Stimulated activated naive B cell treated with anti-CD40 and anti-IgM and Interleukin-4, amounts not matched to agents 10 μg/mL and 1 μg/mL and 100 μg/mL, for 72 hours (primary cell): ENCODE results near the gene RADIL.

Experiments used
- ATAC-seq, 2 donors: fragments of 150-1000 bp; cut with Tn5 transposase; replicated peaks; 2 replicates each; pipeline ENCODE4 v1.10.0; 2021; ENCODE audit warnings: moderate library complexity in 1 of 2
- DNase-seq: peaks from one replicate; pipeline ENCODE4 v3.0.0; 2021
- H3K27ac Mint-ChIP-seq: one replicate; pipeline ENCODE4 v1.8.0; 2022; ENCODE audit warnings: mild to moderate bottlenecking, mixed read lengths
- H3K27me3 Mint-ChIP-seq, 2 donors: one replicate each; pipeline ENCODE4 v1.8.0; 2022; ENCODE audit warnings: mixed read lengths in 2 of 2
- H3K36me3 Mint-ChIP-seq, 2 donors: one replicate each; pipeline ENCODE4 v1.8.0; 2022; ENCODE audit warnings: mixed read lengths in 2 of 2, mild to moderate bottlenecking in 1 of 2
- H3K4me1 Mint-ChIP-seq, 2 donors: one replicate each; pipeline ENCODE4 v1.8.0; 2022; ENCODE audit warnings: mixed read lengths in 2 of 2, mild to moderate bottlenecking in 1 of 2
- H3K4me3 Mint-ChIP-seq, 2 donors: one replicate each; pipeline ENCODE4 v1.8.0; 2022; ENCODE audit warnings: mild to moderate bottlenecking in 2 of 2, mixed read lengths in 2 of 2, moderate library complexity in 1 of 2
- H3K9me3 Mint-ChIP-seq, 2 donors: one replicate each; pipeline ENCODE4 v1.8.0; 2022; ENCODE audit warnings: mixed read lengths in 2 of 2, mild to moderate bottlenecking in 1 of 2

Gene RADIL

GRCh38 chr7:4834601-4835397, 48.7 kb downstream of the RADIL start:
- ATAC-seq, result no peak
- H3K9me3 Mint-ChIP-seq, result peaks cover 0 to 3% of the 10 kb centered on the region in 2 donors
- H3K4me1 Mint-ChIP-seq, result peaks cover 0 to 4% of the 10 kb centered on the region in 2 donors
- H3K27me3 Mint-ChIP-seq, result peaks cover 0 to 4% of the 10 kb centered on the region in 2 donors
- no peak overlapping the region for H3K4me3 Mint-ChIP-seq
- DNase-seq, result no peak
- H3K27ac Mint-ChIP-seq, result no peak overlapping the region
- peaks cover 0 to 5% of the 10 kb centered on the region in 2 donors for H3K36me3 Mint-ChIP-seq

GRCh38 chr7:4833691-4834600, 49.6 kb downstream of the RADIL start:
- Mint-ChIP-seq H3K36me3 (peaks cover 0 to 5% of the 10 kb centered on the region in 2 donors), H3K27ac (no peak overlapping the region), H3K27me3 (peaks cover 0 to 4% of the 10 kb centered on the region in 2 donors), H3K4me1 (peaks cover 0 to 4% of the 10 kb centered on the region in 2 donors), H3K9me3 (peaks cover 2 to 7% of the 10 kb centered on the region in 2 donors), H3K4me3 (no peak overlapping the region)
- DNase-seq (no peak), ATAC-seq (no peak)

GRCh38 chr7:4833176-4833575, 50.3 kb downstream of the RADIL start:
- no peak overlapping the region for H3K4me3 Mint-ChIP-seq
- peaks cover 2 to 7% of the 10 kb centered on the region in 2 donors for H3K9me3 Mint-ChIP-seq
- H3K36me3 Mint-ChIP-seq, result peaks cover 0 to 5% of the 10 kb centered on the region in 2 donors
- ATAC-seq (no peak), DNase-seq (no peak)
- H3K27me3 Mint-ChIP-seq, result peaks cover 0 to 4% of the 10 kb centered on the region in 2 donors
- peaks cover 0 to 4% of the 10 kb centered on the region in 2 donors for H3K4me1 Mint-ChIP-seq
- H3K27ac Mint-ChIP-seq, result no peak overlapping the region

GRCh38 chr7:4832711-4833110, 50.8 kb downstream of the RADIL start:
- Mint-ChIP-seq H3K4me3 (no peak overlapping the region), H3K36me3 (peaks cover 0 to 5% of the 10 kb centered on the region in 2 donors), H3K27ac (no peak overlapping the region), H3K27me3 (peaks cover 0 to 4% of the 10 kb centered on the region in 2 donors), H3K9me3 (peaks cover 2 to 7% of the 10 kb centered on the region in 2 donors), H3K4me1 (peaks cover 0 to 4% of the 10 kb centered on the region in 2 donors)
- no peak for ATAC-seq
- no peak for DNase-seq

GRCh38 chr7:4831723-4832495, 51.6 kb downstream of the RADIL start:
- peaks cover 0 to 4% of the 10 kb centered on the region in 2 donors for H3K4me1 Mint-ChIP-seq
- peaks cover 2 to 7% of the 10 kb centered on the region in 2 donors for H3K9me3 Mint-ChIP-seq
- H3K27ac Mint-ChIP-seq, result no peak overlapping the region
- DNase-seq (no peak), ATAC-seq (no peak)
- no peaks in the 10 kb centered on the region for H3K27me3 Mint-ChIP-seq
- no peak overlapping the region for H3K4me3 Mint-ChIP-seq
- peaks cover 0 to 5% of the 10 kb centered on the region in 2 donors for H3K36me3 Mint-ChIP-seq

GRCh38 chr7:4830176-4830575, 53.3 kb downstream of the RADIL start:
- Mint-ChIP-seq H3K36me3 (peaks cover 0 to 5% of the 10 kb centered on the region in 2 donors), H3K27me3 (peaks cover 0 to 3% of the 10 kb centered on the region in 2 donors), H3K27ac (peak overlapping the region; percentile 42), H3K4me1 (peaks cover 0 to 4% of the 10 kb centered on the region in 2 donors), H3K4me3 (no peak overlapping the region), H3K9me3 (peaks cover 2 to 7% of the 10 kb centered on the region in 2 donors)
- ATAC-seq (peak; percentile 81 to 87), DNase-seq (peak; percentile 34)

GRCh38 chr7:4828720-4829383, 54.7 kb downstream of the RADIL start:
- ATAC-seq (no peak), DNase-seq (no peak)
- Mint-ChIP-seq H3K27me3 (peaks cover 4 to 11% of the 10 kb centered on the region in 2 donors), H3K4me1 (peaks cover 0 to 4% of the 10 kb centered on the region in 2 donors), H3K4me3 (no peak overlapping the region), H3K27ac (no peak overlapping the region), H3K9me3 (peaks cover 2 to 7% of the 10 kb centered on the region in 2 donors), H3K36me3 (peaks cover 0 to 5% of the 10 kb centered on the region in 2 donors)

- Mint-ChIP-seq H3K9me3 (peaks cover 2 to 6% of the 10 kb centered on the region in 2 donors), H3K27ac (no peak overlapping the region), H3K4me1 (peaks cover 0 to 2% of the 10 kb centered on the region in 2 donors), H3K4me3 (no peak overlapping the region), H3K27me3 (peaks cover 11 to 15% of the 10 kb centered on the region in 2 donors), H3K36me3 (peaks cover 0 to 3% of the 10 kb centered on the region in 2 donors)
- ATAC-seq (no peak), DNase-seq (no peak)
Observed at GRCh38 chr7:4825081-4825480, 58.4 kb downstream of the RADIL start.

GRCh38 chr7:4824120-4824775, 59.3 kb downstream of the RADIL start:
- no peak overlapping the region for H3K27ac Mint-ChIP-seq
- no peaks in the 10 kb centered on the region for H3K36me3 Mint-ChIP-seq
- peaks cover 19% of the 10 kb centered on the region in 2 donors for H3K27me3 Mint-ChIP-seq
- H3K9me3 Mint-ChIP-seq, result no peaks in the 10 kb centered on the region
- H3K4me3 Mint-ChIP-seq, result no peak overlapping the region
- DNase-seq (no peak), ATAC-seq (no peak)
- no peaks in the 10 kb centered on the region for H3K4me1 Mint-ChIP-seq

GRCh38 chr7:4823441-4824119, 59.9 kb downstream of the RADIL start:
- DNase-seq (no peak), ATAC-seq (no peak)
- Mint-ChIP-seq H3K36me3 (no peaks in the 10 kb centered on the region), H3K9me3 (no peaks in the 10 kb centered on the region), H3K4me3 (no peak overlapping the region), H3K27me3 (peaks cover 19 to 23% of the 10 kb centered on the region in 2 donors), H3K27ac (no peak overlapping the region), H3K4me1 (no peaks in the 10 kb centered on the region)

- no peak for DNase-seq
- no peak overlapping the region for H3K4me3 Mint-ChIP-seq
- no peaks in the 10 kb centered on the region for H3K4me1 Mint-ChIP-seq
- peaks cover 20 to 23% of the 10 kb centered on the region in 2 donors for H3K27me3 Mint-ChIP-seq
- no peak for ATAC-seq
- no peaks in the 10 kb centered on the region for H3K9me3 Mint-ChIP-seq
- no peak overlapping the region for H3K27ac Mint-ChIP-seq
- H3K36me3 Mint-ChIP-seq, result no peaks in the 10 kb centered on the region
Observed at GRCh38 chr7:4822677-4823076, 60.8 kb downstream of the RADIL start.

- H3K27me3 Mint-ChIP-seq, result peaks cover 26 to 34% of the 10 kb centered on the region in 2 donors
- no peaks in the 10 kb centered on the region for H3K9me3 Mint-ChIP-seq
- no peak overlapping the region for H3K27ac Mint-ChIP-seq
- no peaks in the 10 kb centered on the region for H3K36me3 Mint-ChIP-seq
- no peak for DNase-seq
- no peak for ATAC-seq
- H3K4me3 Mint-ChIP-seq, result no peak overlapping the region
- no peaks in the 10 kb centered on the region for H3K4me1 Mint-ChIP-seq
Observed at GRCh38 chr7:4820967-4821471, 62.5 kb downstream of the RADIL start.
